ENCODE measurements around the gene MACF1.
A peak's percentile ranks its signal among the peaks of the same experiment; 100 is the strongest.
"Not testable (repeated sequence)": the region's sequence is repeated elsewhere in the genome, so short reads cannot be mapped to it uniquely, and the experiment has no call there.

MACF1 gene, protein sequence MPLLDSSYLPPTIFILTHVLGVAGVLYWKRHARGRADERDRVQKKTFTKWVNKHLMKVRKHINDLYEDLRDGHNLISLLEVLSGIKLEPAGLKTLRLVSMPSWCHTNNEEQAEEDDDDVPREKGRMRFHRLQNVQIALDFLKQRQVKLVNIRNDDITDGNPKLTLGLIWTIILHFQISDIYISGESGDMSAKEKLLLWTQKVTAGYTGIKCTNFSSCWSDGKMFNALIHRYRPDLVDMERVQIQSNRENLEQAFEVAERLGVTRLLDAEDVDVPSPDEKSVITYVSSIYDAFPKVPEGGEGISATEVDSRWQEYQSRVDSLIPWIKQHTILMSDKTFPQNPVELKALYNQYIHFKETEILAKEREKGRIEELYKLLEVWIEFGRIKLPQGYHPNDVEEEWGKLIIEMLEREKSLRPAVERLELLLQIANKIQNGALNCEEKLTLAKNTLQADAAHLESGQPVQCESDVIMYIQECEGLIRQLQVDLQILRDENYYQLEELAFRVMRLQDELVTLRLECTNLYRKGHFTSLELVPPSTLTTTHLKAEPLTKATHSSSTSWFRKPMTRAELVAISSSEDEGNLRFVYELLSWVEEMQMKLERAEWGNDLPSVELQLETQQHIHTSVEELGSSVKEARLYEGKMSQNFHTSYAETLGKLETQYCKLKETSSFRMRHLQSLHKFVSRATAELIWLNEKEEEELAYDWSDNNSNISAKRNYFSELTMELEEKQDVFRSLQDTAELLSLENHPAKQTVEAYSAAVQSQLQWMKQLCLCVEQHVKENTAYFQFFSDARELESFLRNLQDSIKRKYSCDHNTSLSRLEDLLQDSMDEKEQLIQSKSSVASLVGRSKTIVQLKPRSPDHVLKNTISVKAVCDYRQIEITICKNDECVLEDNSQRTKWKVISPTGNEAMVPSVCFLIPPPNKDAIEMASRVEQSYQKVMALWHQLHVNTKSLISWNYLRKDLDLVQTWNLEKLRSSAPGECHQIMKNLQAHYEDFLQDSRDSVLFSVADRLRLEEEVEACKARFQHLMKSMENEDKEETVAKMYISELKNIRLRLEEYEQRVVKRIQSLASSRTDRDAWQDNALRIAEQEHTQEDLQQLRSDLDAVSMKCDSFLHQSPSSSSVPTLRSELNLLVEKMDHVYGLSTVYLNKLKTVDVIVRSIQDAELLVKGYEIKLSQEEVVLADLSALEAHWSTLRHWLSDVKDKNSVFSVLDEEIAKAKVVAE (N-terminal part only)

DNA sequence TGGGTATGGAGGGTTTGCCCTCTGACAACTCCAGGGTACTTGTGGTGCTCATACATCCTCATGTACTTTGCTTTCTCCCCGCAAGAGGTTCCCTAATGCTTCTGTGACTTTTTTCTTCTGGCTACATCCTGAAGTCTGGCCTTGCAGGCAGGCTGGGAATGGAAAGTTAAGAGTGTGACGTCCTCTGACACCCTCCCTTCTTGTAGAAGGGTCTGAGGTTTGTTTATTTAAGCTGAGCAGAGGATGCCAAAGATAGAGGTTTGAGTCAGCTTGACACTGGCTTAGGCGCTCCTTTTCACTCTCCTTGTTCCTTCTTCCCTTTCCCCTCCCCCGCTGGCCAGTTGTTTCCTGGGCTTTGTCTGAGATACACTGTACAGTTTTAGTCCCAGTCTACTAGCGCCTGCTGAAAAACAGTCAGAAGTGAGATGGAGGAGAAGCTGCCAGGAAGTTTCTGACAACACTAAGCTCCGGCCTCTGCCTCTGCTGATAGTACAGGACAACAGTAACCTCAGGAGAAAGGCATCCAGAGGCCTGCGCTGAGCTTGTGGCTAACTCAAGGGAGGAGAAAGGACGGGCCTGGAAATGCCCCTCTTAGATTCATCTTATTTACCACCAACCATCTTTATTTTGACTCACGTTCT lies at the start of gene MACF1:
MACF1 (plus strand) TSS at position 255 of the 641 bp plus-strand sequence; CDS start at position 583, 328 bp downstream.
- DNase-seq, result no peak

DNA sequence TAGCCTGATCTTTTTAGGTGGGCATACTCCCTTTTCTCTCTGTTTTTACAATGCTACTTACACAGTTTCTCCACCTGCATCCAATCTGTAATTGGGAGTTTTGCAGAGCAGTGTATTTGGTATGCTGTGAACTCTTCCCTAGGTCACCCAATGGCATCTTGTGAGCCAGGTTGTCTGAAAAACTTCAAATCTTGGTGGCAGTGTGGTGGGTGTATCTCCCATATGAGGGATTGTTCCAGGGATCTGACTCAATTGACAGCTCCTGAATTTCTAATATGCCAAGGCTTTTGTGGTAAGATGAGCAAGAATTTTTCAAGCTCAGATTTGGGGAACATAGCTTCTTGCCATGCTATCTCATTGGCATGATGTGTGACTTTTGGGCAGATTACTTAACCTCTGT lies 47.2 kb upstream of the MACF1 start:
- no peak for DNase-seq

DNA sequence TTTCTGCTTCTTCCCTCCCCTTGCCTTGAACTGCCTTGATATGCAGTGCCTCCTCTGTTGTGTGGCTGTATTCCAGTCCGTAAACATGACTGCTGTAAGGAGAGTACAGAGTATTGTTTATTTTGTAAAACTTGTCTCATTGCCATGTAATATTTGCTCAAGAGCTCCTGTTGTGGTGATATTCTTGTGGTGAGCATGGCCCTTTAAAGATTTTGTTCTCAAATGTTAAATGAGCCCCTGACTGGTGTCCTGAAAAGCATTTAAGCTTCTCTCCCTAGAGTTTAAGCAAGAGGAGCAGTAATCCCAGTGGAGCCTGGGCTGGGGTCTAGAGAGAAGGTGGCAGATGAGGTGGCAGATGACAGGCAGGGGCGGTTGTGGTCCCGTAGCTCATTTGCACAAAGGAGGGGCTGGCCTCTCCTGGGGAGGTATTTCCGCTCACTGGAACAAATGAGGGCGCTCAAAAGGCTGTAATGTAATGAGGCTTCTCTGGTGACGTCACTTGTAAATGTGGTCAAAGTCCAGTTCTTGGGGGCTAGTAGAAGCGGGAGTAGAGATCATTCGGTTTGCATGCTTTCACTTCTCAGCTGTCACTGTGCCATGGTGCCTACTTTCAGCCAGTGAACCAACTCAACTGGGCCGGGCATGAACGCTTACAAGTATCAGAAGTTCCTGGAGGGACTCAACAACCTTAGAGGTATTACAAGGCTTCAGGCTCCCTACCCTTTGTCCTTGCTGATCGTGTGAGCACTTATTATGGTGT lies 46.0 kb upstream of the MACF1 start:
- DNase-seq, result no peak

DNA sequence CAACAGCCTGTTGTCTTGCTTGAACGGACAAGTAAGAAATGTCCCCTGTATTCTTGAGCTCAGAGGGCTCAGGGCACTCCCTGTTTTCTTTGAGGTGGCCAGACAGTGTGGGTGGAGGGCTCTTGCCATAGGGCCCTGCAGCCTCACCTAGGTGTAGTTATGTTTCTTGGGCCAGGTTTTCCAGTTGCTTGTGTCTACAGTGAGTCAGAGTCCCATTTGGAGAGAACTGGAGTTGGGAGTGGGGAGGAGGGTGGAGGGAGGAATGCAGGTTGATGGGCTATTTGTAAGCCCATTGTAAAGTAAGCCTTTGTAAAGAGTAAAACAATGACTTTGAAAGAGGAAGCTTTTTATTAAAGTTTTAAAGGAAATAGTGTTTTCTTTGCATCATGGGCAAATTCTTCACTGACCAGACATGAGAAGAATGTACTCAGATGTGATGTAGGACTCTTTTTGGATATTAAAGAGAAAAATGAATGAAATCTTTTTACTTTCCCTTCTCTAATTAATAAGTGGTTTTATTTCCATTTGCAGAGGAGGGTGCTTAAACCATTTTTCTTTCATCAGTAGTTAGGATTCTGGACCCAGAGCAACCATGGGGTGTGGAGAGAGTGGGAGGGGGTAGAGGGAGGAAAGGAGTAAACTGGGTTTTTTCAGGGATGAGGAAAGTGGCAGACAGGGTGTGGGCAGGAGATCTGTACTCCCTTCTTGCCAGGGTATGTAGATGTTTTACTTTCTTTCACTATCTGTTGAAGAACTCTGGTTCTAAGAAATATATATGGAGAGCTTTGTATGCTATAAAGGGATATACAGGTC lies 45.1 kb upstream of the MACF1 start:
- DNase-seq, result no peak

DNA sequence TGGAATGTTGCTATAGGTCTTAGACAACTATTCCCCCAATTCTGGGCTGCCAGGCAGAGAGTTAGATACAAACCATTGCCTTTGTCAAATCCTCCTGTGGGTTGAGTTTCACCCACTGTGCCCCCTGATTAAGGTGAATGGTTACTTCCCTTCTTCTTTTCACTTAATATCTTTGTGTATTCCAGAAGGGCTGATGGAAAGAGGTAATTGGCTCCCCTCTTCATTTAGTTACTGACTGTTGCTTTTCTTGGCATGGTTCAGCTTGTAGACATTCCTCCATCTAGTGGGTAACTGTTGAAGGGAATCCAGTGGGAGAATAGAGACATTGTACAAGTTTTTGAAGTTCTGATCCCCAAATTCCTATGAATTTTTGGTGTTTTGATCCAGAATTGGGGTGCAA lies 43.8 kb upstream of the MACF1 start:
- no peak for DNase-seq

DNA sequence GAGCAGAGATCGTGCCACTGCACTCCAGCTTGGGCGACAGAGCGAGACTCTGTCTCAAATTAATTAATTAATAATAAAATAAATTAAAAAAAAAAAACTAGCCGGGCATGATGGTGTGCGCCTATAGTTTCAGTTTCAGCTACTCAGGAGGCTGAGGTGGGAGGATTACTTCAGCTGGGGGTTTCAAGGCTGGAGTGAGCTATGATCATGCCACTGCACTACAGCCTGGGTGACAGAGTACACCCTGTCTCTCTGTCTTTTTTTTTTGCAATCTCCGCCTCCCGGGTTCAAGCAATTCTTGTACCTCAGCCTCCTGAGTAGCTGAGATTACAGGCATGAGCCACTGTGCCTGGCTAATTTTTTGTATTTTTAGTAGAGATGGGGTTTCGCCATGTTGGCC lies 42.7 kb upstream of the MACF1 start:
- not testable (repeated sequence) for DNase-seq

DNA sequence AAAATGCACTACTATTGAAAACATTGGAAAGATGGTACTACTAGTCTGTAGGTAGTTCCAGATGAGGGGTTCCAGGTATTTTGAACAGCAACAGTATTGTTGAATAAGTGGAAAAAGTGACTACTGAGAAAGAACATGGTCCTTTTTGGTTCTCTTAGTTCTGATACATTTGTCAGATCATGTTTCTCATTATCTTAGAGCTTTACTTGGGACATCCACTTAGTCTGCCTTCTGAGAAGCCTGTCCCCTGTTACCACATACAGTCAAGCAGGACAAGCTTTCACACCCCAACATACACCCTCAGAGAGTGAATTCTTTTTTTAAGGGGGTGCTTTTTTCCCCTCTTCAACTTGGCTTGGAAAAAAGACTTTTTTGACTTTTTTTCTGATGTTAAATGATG lies 41.0 kb upstream of the MACF1 start:
- no peak for DNase-seq

DNA sequence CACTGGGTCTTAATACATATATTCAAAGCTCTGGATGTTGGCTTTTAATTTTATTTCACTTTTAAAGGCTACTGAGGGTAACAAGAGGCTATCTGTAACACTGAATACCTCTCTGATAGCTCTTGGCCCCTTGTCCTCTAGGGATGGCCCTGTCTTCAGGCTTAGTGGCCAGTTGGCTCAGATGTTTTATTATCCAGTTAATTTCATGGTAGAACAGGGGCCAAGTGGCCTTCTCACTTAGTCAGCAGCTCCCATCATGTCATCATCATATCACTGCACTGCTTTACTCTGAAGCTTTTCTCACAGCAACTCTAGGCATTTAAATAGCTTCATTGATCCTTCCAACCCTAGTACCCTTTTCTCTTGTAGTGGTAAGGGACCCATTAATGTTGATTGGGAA lies 40.2 kb upstream of the MACF1 start:
- DNase-seq, result no peak

DNA sequence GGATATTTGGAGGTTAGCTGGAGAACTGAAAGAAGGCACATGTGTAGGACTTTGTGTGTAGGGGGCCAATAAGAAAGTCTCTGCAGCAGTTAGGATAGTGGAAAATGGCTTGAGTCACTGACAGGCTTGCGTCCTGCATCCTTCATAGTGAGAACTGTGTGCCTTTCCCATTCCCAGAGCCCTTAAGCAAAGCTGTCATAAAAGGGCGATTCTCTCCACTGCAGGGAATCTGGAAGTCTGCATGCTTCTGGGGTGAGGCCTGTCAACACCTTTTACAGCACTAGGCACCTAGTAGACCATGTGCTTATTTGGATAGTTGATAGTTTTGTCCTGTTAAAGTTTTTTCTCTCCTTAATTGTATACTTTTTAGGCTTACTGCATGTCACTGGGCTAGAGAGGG lies 39.4 kb upstream of the MACF1 start:
- no peak for DNase-seq

DNA sequence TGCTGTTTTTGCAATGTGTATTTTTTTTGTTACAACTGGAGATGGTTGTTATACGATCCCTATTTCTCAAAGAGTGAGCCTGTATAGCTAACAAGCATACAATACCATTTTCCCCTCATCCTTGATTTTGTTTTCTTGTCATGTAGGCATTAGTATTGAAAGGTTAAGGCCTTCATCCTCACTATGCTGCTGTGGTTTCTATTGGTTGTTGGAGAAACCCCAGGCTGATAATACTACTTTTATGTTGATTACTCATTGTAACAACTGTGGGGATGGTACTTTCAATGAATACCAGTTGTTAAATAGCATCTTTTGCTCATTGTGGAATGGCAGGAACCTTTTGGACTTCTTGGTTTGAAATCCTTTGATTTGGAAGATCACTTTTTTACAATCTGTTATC lies 39.0 kb upstream of the MACF1 start:
- DNase-seq, result no peak

DNA sequence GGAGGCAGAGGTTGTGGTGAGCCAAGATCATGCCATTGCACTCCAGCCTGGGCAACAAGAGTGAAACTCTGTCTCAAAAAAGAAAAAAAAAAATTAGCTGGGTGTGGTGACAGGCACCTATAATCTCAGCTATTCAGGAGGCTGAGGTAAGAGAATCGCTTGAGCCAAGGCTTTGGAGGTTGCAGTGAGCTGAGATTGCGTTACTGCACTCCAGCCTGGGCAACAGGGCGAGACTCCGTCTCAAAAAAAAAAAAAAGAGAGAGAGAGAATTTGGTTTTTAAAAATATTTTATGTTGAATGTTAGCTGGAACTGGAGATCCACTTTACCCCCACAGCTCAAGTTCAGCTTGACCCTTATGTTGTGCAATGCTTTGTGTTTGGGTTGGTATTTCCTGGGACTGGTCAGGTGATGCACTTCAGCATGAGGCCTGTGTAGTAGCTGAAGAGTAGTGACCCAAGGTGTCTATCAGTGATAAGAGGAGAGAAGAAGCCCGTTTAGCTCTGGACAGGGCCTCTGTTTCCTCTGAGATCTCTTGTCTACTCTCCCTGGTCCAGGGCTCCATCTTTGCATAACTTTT lies 36.8 kb upstream of the MACF1 start:
- no peak for DNase-seq

DNA sequence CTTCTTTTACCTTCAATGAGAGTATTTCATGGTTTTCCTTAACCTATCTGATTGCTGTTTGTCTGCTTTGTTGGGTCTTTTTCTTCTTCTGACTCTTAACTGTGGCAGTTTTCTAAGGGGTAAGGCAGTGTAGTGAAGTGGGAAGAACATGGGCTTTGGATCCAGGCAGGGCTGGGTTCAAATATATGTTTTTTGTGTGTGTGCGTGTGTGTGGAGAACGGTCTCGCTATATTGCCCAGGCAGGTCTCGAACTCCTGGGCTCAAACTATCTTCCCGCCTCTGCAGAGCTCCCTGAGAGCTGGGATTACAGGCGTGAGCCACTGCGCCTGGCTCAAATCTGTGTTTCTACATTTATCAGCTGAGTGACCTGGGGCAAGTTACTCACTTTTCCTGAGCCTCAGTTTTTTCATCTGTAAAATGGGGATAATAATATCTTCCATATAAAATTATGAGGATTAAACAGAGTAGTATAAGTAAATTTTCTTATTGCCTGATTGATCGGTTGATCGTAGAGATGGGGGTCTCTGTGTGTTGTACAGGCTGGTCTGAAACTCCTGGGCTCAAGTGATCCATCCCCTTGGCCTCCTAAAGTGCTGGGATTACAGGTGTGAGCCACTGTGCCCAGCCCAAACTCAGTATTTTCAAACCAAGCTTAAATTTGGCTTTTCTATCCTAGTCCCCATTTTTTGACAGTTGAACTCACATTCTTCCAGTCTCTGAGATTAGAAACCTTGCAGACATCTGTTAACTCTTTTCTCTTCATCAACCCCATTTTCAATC lies 36.0 kb upstream of the MACF1 start:
- no peak for DNase-seq

DNA sequence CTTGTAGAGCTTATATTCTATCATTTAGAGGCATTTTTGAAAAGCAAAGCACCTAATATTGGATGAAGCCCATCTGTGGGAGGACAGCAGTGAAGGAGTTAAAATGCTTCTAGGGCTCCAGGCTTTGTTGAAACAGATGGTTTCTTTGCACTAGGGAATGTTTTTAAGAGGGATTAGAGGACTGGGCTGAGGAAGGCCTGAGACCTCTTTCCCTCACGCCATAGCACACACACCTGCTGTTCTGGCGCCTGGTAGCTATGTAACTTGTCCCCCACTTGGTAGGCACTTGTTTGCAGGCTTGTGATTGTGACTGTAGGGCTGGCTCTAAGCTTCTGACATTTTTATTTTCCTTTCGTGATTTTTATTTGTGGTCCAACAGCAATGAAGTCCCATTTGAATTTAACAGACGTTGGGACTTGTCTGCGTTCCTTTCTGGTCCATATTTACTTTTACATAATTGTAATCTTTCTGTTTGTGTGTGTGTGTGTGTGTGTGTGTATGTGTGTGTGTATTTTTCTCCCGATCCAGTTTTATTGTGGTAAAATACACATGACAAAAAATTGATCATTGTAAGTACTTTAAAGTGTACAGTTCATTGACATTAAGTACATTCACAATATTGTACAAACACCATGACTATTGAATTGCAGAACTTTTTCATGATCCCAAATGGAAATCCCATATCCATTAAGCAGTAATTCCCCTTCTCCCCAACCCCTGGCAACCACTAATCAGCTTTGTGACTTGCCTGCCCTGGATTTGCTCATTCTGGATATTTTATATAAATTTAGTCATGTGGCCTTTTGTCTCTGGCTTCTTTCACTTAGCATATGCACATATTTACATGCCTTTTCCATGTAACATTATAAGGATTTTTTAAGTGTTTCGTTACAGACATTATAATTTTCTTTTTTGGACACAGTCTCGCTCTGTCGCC lies 33.5 kb upstream of the MACF1 start:
- peak; percentile 96 for DNase-seq

DNA sequence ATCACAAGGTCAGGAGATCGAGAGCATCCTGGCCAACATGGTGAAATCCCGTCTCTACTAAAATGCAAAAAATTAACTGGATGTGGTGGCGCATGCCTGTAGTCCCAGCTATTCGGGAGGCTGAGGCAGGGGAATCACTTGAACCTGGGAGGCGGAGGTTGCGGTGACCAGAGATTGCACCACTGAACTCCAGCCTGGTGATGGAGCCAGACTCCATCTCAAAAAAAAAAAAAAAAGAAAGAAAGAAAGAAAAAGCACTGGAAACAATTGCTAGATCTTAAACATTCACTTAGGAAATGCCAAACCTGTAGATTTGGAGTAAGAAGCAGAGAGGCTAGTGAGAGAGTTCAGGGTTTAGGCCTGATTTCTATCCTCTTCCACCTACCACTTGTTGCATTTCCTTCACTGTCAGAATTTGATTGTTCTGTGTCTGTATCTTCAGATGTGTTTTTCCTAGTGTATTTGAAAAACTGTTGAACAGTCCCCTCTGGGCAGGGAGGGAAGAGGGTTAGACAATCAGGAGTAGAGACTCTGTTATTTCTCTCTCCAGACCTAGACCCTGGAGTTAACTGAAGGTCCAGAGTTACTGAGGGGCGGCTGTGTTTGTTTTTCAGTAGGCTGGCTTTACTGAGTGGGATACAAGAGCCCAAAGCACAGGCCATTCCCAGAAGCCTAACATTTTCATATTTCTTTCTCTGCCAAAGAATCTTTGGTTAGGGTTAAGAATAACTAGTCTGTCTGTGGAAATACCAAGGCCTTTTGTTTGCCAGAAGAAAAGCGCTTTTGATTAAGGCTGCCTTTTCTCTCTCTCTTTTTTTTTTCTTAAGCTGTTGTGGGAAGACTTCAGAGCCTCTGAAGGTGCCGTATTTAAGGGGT lies 31.1 kb upstream of the MACF1 start:
- DNase-seq, result no peak

DNA sequence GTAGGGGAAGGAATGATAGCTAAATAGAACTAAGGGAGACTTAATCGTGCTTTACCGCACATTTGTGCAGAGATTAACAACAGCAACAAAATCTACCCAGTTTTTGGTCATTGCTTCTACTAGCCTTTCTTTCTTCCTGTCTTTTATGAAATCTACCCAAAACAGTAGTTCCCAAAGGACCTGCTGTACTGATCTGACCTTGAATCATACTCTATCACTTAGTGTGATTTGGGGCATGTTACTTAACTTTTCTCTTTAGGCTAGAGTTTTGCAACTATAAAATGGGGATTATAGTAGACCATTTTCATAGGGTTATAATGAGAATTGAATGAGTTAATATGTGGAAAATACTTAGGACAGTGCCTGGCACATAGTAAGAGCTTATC lies 30.5 kb upstream of the MACF1 start:
- DNase-seq, result no peak

DNA sequence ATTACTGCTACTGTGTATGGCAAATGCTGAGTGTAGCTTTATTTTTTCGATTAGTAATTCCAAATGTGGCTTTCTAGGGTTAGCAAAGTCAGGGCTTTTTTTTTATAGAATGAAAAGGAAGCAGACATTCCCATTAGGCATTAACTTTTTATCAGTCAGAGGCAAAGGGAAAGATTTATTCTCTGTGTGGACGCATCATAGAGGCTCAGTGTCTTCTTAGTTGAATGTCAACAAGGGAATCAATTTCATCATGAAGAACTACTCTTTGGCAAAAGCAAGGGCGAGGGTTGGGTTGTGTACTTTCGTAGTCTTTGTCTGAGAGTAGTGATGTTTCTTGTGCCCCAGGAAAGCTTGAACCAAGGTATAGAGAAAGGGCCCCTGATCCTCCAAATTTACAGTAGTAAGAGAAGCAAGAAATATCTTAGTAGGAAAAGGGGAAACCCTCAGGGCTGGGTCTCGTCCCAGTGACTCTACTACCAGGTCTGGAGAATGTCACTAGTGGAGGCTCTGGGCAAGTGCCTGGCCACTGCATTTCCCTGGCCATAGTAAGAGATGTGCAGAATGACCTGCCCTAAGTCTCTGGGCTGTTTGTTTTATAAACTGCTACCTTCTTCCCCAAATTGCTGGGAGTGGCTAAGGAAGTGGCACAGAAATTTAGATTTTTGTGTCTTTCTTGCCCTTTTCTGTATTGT lies 30.0 kb upstream of the MACF1 start:
- no peak for DNase-seq

DNA sequence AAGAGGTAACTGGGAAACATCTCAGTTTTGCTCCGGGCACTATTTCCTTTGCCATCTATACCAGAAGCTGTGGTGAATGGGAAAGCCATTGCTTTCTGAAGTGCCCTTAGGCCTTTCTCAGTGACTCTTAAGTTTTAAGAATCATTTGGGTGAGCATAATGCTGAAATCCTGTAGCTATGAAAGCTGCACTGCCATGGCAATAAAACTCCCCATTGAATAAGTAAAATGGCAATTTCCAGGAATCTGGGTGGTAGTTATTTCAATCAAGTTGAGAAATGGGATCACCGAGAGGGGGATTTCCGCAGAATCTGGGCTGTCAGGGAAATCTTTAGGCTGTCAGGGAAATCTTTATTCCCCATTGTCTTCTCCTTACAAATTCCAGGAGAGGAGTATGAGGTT lies 26.8 kb upstream of the MACF1 start:
- DNase-seq, result no peak

Measured in NCI-H748 treated with DMSO at 0.1 percent for 48 hours (cell line).